Tibial artery (tissue), 4 donors: ENCODE measurements around the gene BARX1.

ENCODE experiments used
- DNase-seq, 2 donors: peaks; one replicate each; pipeline ENCODE4 v3.0.0-alpha.2; 2019
- H3K27ac ChIP-seq, 2 donors: fragments of 200-600 bp; sonication (generic) in 1 of 2; 1 replicate in 1 of 2; 2 replicates in 1 of 2; pipeline ENCODE4 v1.5.1; 2018 to 2019; ENCODE audit warnings: mild to moderate bottlenecking in 1 of 2
- H3K27me3 ChIP-seq, 2 donors: fragments of 200-600 bp; sonication (generic) in 1 of 2; one replicate each; pipeline versions ENCODE4 v1.5.1 to v1.6.0; 2016 to 2019
- H3K36me3 ChIP-seq, 3 donors: fragments of 200-600 bp; sonication (generic) in 2 of 3; one replicate each; pipeline ENCODE4 v1.5.1; 2016 to 2019; ENCODE audit warnings: mild to moderate bottlenecking in 2 of 3
- H3K4me1 ChIP-seq, 4 donors: fragments of 200-600 bp; sonication (generic) in 2 of 4; 1 replicate in 3 of 4; 2 replicates in 1 of 4; pipeline ENCODE4 v1.5.1; 2016 to 2019
- H3K4me3 ChIP-seq, 2 donors: fragments of 200-600 bp; sonication (generic) in 1 of 2; 1 replicate in 1 of 2; 2 replicates in 1 of 2; pipeline ENCODE4 v1.5.1; 2018 to 2019; ENCODE audit warnings: mild to moderate bottlenecking in 2 of 2
- H3K9me3 ChIP-seq, 3 donors: fragments of 200-600 bp; sonication (generic) in 1 of 3; one replicate each; pipeline ENCODE4 v1.5.1; 2016 to 2019
- intact Hi-C: fragments of 100-400 bp; cut with DNase I; formaldehyde crosslinking; loops from one replicate; pipeline ENCODE4 v1.15.0; 2023; ENCODE audit warnings: low total_unique reads
- TF ChIP-seq, protein P1 (sequence below), 2 experiments: fragments of 200-600 bp in 1 of 2; fragments of 450-650 bp in 1 of 2; IDR thresholded peaks; one replicate each; pipeline ENCODE4 v1.5.1; 2017 to 2019; ENCODE audit warnings: antibody characterized with exemption in 2 of 2, mild to moderate bottlenecking in 1 of 2, moderate library complexity in 1 of 2

BARX1 gene

DNA sequence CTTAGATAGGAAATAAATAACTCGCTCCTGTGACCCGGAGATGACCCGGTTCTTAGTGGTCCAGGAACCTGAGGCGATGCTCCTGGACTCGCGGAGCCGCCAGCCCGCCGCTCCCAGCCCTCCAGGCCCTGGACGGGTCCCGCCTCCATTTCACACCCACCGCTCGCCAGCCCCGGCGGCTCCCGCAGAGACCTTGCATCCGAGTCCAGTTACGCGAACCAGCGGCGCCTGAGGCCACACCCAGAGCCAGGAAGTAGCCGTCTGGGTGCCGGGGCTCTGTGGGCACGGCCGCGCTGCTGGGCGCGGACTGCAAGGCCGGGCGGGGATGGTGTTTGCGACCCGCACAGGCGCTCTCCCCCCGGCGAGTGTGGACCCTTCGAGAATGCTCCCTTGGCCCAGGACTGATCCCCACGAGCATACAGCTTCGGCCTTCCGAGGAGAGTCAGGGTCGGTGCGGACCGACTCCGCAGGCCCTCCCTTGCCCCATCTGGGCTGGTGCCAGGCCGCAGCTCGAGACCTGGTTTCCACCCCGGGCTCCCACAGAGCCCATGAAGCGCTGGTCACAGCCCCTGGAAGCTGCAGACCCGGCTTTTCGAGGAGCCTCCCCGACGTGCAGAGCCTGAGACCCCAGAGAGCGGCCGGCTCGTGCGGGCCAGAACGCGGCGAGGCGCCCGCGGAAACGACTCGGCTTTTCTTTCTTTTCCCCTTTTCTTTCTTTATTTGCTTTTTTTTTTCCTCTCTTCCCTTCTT, 5.2 kb upstream of the BARX1 start:
- peak overlapping the region in 1 of 2 donors; percentile 24 for H3K4me3 ChIP-seq
- intact Hi-C loops = loop anchor here (5.0 kb wide), 1 partner anchor 278 kb away; no protein-coding TSS in a partner anchor

DNA sequence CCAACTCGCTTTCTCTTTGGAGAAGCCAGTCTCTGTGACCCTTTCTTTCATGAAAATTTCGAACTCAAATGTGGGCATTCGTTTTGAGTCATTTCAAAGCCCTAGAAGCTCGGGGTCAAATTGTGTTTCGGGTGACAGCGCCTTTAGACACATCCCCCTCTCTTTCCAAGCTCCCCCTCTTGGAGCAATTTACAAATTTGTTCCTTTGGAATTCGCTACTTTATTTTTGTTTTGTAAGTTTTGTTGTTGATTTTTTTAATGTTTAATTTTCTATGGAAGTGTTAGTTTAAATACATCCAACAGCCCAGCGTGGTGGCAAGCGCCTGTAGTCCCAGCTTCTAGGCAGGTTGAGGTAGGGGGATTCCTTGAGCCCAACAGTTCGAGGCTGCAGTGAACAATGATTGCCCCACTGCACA, 4.6 kb upstream of the BARX1 start:
- intact Hi-C loops = loop anchor here (5.0 kb wide), 1 partner anchor 277 kb away; no protein-coding TSS in a partner anchor
- DNase-seq = no peak
- peaks cover 0 to 54% (median 45%) of the 10 kb centered on the region in 4 donors for H3K4me1 ChIP-seq
- H3K36me3 ChIP-seq = no peaks in the 10 kb centered on the region
- no peak overlapping the region for H3K27ac ChIP-seq
- TF ChIP-seq, protein P1, sequence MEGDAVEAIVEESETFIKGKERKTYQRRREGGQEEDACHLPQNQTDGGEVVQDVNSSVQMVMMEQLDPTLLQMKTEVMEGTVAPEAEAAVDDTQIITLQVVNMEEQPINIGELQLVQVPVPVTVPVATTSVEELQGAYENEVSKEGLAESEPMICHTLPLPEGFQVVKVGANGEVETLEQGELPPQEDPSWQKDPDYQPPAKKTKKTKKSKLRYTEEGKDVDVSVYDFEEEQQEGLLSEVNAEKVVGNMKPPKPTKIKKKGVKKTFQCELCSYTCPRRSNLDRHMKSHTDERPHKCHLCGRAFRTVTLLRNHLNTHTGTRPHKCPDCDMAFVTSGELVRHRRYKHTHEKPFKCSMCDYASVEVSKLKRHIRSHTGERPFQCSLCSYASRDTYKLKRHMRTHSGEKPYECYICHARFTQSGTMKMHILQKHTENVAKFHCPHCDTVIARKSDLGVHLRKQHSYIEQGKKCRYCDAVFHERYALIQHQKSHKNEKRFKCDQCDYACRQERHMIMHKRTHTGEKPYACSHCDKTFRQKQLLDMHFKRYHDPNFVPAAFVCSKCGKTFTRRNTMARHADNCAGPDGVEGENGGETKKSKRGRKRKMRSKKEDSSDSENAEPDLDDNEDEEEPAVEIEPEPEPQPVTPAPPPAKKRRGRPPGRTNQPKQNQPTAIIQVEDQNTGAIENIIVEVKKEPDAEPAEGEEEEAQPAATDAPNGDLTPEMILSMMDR (IDR thresholded peaks at IDR 0.05) = no peak
- H3K27me3 ChIP-seq = peaks cover 4 to 71% of the 10 kb centered on the region in 2 donors
- no peaks in the 10 kb centered on the region for H3K9me3 ChIP-seq
- H3K4me3 ChIP-seq = peak overlapping the region in 1 of 2 donors; percentile 42

More for the DNA sequence above, 5.2 kb upstream of the BARX1 start:
- Histone ChIP-seq H3K27ac (no peak overlapping the region), H3K9me3 (no peaks in the 10 kb centered on the region), H3K4me1 (peaks cover 0 to 50% (median 41%) of the 10 kb centered on the region in 4 donors), H3K36me3 (no peaks in the 10 kb centered on the region), H3K27me3 (peaks cover 4 to 67% of the 10 kb centered on the region in 2 donors)
- TF ChIP-seq, protein P1 (IDR thresholded peaks at IDR 0.05) = no peak
- DNase-seq = no peak

DNA sequence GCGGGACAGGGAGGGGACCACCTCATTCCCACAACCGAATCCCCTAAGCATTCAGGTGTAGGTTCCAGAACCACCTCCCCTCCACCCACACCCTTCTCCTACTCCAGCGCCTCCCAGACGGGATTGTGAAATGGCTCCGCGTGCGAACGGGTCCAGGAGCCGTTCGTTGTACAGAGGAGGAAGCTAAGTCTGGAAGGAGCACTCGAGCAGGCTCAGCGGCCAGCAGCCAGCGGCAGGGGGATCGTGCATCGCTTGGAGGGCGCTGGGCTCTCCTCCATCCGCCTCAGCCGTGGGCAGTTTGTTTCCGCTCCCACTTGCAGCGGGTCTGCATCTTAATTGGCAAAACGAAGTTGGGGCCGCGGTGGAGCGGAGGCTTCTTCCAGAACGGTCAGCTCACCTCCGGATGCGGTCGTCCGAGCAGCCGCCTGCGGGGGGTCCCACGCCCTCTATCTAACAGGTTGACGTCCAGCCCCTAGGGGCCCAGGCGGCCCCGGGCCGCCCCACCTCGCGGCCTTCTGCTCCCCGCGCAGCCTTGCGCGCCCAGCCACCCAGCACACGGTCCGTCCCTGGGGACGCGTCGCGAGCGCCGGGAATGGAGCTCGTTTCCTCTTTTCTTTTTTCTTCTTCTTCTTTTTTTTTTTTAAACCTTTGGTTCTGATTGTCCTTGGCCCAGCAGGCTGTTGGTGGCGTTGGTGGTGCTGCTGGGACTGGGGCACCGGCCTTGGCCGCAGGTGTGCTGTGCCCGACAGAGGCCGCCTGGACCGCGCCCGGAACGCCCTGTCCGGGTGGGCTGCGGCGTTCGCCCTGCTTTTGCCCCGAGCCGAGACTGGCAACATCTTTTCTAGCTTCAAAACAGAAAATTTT, 3.9 kb upstream of the BARX1 start:
- no peak overlapping the region for H3K27ac ChIP-seq
- peak overlapping the region in 1 of 2 donors; percentile 42 for H3K4me3 ChIP-seq
- intact Hi-C loops = no loop called here
- peaks cover 0 to 61% (median 50%) of the 10 kb centered on the region in 4 donors for H3K4me1 ChIP-seq
- peaks cover 4 to 74% of the 10 kb centered on the region in 2 donors for H3K27me3 ChIP-seq
- TF ChIP-seq, protein P1 (IDR thresholded peaks at IDR 0.05) = no peak
- H3K9me3 ChIP-seq = no peaks in the 10 kb centered on the region
- no peak for DNase-seq
- H3K36me3 ChIP-seq = no peaks in the 10 kb centered on the region

DNA sequence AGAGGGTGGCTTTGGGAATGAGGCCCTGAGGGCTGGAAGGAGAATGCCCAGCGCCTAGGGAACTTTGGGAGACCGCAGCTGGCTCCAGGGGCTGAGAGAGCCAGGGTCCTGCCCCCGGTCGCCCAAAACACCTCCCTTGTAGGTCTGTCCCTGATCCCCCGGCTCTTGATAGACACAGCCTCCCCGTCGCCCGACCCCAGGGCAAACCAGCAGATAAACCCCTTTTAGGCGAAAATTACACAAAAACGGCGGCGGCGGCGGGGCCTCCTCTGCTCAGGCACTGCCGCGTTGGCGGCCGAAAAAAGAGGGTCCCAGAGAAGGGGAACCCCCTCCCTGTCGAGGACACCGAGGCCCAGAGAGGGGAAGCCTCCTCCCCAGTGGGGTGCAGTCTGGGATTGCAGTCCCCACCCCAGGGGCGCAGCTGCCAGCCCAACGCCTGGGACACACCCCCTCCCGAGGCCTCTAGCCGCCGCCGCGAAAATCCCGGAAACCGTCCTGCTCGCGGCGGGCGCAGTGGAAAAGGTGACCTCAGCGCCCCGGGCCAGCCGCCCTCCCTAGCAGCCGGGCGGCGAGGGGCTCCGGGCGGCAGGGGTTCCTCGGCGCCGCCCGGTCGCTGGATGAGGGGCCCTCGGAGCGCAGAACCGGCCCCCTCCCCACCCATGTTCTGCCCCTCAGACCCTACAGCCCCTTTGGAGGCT, 3.1 kb upstream of the BARX1 start:
- Histone ChIP-seq H3K9me3 (no peaks in the 10 kb centered on the region), H3K4me3 (peak overlapping the region in 1 of 2 donors; percentile 42), H3K27me3 (peaks cover 4 to 82% of the 10 kb centered on the region in 2 donors), H3K36me3 (no peaks in the 10 kb centered on the region), H3K4me1 (peaks cover 0 to 64% (median 55%) of the 10 kb centered on the region in 4 donors), H3K27ac (no peak overlapping the region)
- TF ChIP-seq, protein P1 (IDR thresholded peaks at IDR 0.05) = no peak
- intact Hi-C loops = no loop called here
- no peak for DNase-seq
